T47D (cell line): ENCODE data around the gene GUCD1.
"Not testable (repeated sequence)": the region's sequence is repeated elsewhere in the genome, so short reads cannot be mapped to it uniquely, and the experiment has no call there.

Experiments
- DNase-seq, 2 experiments: peaks; one replicate each; pipeline versions ENCODE4 v3.0.0 to v3.0.0-alpha.2; 2011 to 2012; ENCODE audit warnings: low read depth in 1 of 2, low spot score in 1 of 2
- JUND ChIP-seq: IDR thresholded peaks from 2 replicates; pipeline ENCODE4 v1.6.1; 2012; ENCODE audit warnings: low read depth
- in situ Hi-C: cut with HindIII; loops from 2 replicates; pipeline ENCODE4 v1.10.0; 2016; ENCODE audit warnings: low sequenced_read_pairs, low pct_unique_long_range_greater_than_20kb

GUCD1 gene

GRCh38 chr22:24550028-24550901 is 4.7 kb downstream of the GUCD1 start:
- no peak for TF ChIP-seq JUND
- no peak for DNase-seq
- in situ Hi-C loops: no loop called here

- no peak for DNase-seq
- TF ChIP-seq JUND: no peak
- in situ Hi-C loops: no loop called here
These were observed 6.1 kb downstream of the GUCD1 start for GRCh38 chr22:24548812-24549211.

- in situ Hi-C loops: no loop called here
- no peak for DNase-seq
- no peak for TF ChIP-seq JUND
These were observed 11.2 kb downstream of the GUCD1 start for GRCh38 chr22:24543679-24544243.

DNA sequence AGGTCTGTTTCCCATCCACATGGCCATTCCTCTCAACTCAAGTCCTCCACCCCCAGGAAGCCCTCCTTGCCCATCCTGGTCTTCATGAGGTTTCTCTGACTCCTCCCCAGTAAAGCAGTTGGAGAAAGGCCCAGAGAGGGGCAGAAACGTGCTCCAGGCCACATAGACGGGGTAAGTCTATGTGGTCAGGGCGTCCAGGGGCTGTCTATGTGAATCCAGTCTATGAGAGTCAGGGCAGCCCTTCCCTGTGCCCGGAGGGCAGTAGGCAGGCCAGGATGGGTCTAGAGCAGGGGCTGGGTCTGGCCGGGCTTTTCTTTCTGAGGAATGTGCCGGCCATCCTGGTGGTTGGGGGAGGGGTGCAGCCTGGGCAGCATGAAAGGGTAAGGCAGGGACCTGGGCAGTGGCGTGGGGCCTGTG is 11.7 kb downstream of the GUCD1 start:
- in situ Hi-C loops: no loop called here
- DNase-seq: peak in 1 of 2 experiments; percentile 79
- no peak for TF ChIP-seq JUND

- in situ Hi-C loops: no loop called here
- DNase-seq: peak; percentile 43 to 90
- no peak for TF ChIP-seq JUND
These were observed 12.3 kb downstream of the GUCD1 start for GRCh38 chr22:24542641-24543040.

- no peak for TF ChIP-seq JUND
- no peak for DNase-seq
- in situ Hi-C loops: no loop called here
These were observed 13.0 kb downstream of the GUCD1 start for GRCh38 chr22:24541681-24542515.

GRCh38 chr22:24540470-24540869 is 14.5 kb downstream of the GUCD1 start:
- in situ Hi-C loops: no loop called here
- no peak for TF ChIP-seq JUND
- DNase-seq: no peak

DNA sequence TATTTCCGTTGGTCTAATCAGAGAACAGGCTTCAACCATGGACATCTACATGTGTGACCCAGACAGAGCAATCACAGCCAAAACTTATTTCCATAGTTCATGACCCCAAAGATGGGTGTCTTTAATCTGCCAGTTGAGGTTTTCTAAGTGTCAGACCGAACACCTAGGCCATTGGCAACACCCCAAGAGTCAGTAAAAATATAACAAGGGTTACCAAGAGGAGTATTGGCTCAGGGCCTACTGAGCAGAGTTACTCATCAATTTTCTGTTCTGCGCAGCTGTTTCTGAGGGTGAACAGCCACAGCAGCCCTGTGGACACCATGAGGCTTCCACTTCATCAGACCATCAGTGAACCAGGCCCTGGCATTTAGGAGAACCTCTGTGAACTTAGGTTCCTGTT is 18.8 kb downstream of the GUCD1 start:
- TF ChIP-seq JUND: no peak
- in situ Hi-C loops: no loop called here
- no peak for DNase-seq

- in situ Hi-C loops: no loop called here
- TF ChIP-seq JUND: no peak
- no peak for DNase-seq
These were observed 19.6 kb downstream of the GUCD1 start for GRCh38 chr22:24535348-24535747.

GRCh38 chr22:24532075-24532474 is 22.9 kb downstream of the GUCD1 start:
- in situ Hi-C loops: no loop called here
- TF ChIP-seq JUND: no peak
- DNase-seq: peak in 1 of 2 experiments; percentile 51

GRCh38 chr22:24530968-24531367 is 24.0 kb downstream of the GUCD1 start:
- DNase-seq, in situ Hi-C loops: not testable (repeated sequence)

DNA sequence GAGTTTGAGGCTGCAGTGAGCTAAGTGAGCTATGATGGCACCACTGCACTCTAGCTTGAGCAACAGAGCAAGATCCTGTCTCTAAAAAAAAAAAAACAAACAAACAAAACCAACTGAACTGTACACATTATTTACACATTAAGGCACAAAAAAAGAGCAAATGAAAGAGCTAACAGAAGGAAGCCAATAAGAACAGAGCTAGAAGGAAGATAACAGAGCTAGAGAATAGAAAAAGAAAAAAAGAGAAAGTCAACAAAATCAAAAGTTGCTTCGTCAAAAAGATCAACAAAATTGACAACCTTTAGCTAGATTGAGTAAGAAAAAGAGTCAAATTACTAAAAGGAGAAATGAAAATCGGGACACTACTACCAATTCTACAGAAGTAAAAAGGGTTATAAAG is 25.0 kb downstream of the GUCD1 start:
- DNase-seq: no peak
- TF ChIP-seq JUND: no peak
- in situ Hi-C loops: no loop called here

DNA sequence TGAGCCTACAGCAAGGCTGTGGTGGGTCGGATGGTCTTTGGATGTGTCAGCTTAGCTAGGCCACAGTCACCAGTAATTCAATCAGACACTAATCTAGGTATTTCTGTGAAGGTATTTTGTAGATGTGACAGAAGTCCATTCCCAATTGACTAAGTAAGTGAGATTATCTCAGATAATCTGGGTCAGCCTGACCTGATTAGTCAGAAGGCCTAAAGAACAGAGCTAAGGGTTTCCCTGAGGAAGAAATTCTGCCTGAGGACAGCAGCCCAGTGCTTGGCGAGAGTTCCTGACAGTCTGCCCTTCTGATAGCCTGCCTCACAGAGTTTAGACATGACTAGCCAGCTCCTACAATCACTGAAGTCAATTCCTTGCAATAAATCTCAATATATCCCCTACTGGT is 28.7 kb downstream of the GUCD1 start:
- peak in 1 of 2 experiments; percentile 66 for DNase-seq
- TF ChIP-seq JUND: peak; percentile 24; the same call in 1 of the 2 replicates
- in situ Hi-C loops: no loop called here
